ENCODE data around the gene COMTD1. TPM values are rescaled to one million over a fixed set of nuclear protein-coding genes. Genes with fewer than 3 reads are reported as not detected.

COMTD1 gene
- total RNA-seq (2022; extraction: Qiagen RNA extraction; ENCODE audit: low read depth): 25.7 to 49.8 TPM (median 45.2 TPM) in 5 replicates

DNA sequence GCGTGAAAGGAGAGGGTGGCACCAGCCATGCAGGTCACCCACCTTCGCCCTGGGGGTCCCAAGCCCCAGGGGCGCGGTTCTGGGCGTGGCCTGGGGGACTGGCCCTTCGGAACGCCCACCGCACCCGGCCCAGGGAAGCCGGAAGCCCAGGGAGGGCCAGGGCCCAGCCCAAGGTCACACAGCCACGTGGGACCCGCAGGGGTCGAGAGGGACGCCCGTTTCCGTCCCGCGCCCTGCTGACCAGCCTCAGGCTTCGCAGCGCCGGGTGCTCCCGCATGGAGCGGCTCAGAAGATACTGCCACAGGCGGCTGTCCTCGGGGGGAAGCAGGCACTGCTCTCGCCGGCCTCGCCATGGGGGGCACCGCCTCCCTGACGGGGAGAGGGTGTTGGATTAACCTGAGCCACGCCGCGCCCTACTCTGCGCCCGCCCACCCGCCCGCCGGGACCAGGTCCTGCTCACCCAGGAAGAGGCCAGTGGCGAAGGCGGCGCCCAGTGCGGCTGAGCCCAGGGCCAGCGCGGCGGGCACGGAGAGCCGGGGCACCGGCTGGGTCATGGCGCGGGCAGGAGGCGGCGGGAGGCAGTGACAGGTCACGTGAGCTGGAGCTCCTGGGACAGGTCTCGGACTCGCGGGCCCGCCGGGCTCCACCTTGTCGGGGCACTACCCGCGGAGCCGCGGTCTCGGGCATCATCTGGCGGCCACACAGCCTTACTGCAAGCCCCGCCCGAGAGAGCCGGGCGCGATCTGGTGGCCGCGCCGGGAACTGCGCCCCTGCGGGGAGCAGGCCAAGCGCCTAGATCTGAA lies at the start of gene COMTD1:
COMTD1 (minus strand) TSS at position 583 of the 803 bp plus-strand sequence; CDS start at position 554, 29 bp downstream.

DNA sequence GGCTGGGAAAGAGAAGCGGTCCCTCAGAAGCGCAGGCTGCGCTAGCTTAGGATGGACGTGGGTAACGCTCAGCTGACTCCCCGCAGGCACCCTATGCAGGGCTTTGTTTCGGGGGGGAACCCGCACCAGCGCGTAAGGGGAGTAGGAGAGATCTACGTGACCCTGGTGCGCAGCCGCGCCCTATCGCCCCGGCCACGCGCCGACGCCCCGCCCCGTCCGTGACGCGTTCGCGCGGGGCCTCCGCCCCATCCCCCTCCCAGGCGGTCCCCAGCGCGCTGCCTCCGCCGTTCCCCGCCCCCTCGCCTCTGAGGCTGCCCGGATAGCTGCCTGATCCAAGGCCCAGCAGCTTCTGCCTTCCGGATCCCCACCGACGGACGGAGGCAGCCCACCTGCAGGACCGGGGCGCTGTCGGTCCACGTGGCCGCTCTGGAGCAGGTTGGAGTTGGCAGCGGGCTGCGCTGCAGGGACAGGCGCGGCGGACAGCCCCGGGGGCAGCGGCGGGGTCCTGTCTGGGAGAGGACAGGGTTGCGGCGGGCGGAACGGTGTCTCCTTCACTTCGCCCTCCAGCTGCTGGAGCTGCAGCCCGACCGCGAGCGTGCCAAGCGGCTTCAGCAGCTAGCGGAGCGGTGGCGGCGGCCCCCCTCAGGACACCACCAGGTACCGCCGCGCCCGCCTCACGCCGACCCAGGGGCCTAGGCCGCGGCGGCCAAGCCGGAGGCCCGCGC lies 25.3 kb downstream of the COMTD1 start, which contains the start of gene VDAC2:
VDAC2 (plus strand) TSS at position 515 of the 725 bp plus-strand sequence. CDS start 363 bp downstream, outside the sequence.

Other genes starting within 250 kb of the COMTD1 start
- 7.9 to 11.3 TPM (median 10.7 TPM) in 5 replicates for gene SAMD8, start 124.3 kb downstream of the COMTD1 start, total RNA-seq (2022; extraction: Qiagen RNA extraction; ENCODE audit: low read depth)
- gene VDAC2, start 25.2 kb downstream of the COMTD1 start, total RNA-seq (2022; extraction: Qiagen RNA extraction; ENCODE audit: low read depth): 294 to 315 TPM (median 306 TPM) in 5 replicates
- gene ZNF503, start 165.8 kb upstream of the COMTD1 start, total RNA-seq (2022; extraction: Qiagen RNA extraction; ENCODE audit: low read depth): 8.5 to 13.3 TPM (median 12.4 TPM) in 5 replicates
- 2.9 to 4.7 TPM (median 4.1 TPM) in 5 replicates for gene LRMDA, start 195.7 kb upstream of the COMTD1 start, total RNA-seq (2022; extraction: Qiagen RNA extraction; ENCODE audit: low read depth)